ENCODE data around the gene NSD1.

Gene NSD1

GRCh38 chr5:177329883-177330282 lies 196.3 kb downstream of the NSD1 start:
- no peak for TF ChIP-seq CTCF (IDR thresholded peaks at IDR 0.05; ENCODE audit: low read depth, low read length)
- no peak overlapping the region for H3K4me3 ChIP-seq (replicated peaks in 1 of 2; ENCODE audit: low read depth in 2 of 2, low read length in 2 of 2)
- no peak for DNase-seq (ENCODE audit: low read depth in 2 of 2)

GRCh38 chr5:177330991-177331842 lies 197.6 kb downstream of the NSD1 start:
- no peak for DNase-seq (ENCODE audit: low read depth in 2 of 2)
- no peak for TF ChIP-seq CTCF (IDR thresholded peaks at IDR 0.05; ENCODE audit: low read depth, low read length)
- no peak overlapping the region for H3K4me3 ChIP-seq (replicated peaks in 1 of 2; ENCODE audit: low read depth in 2 of 2, low read length in 2 of 2)

GRCh38 chr5:177332031-177332895 lies 198.7 kb downstream of the NSD1 start:
- no peak for DNase-seq (ENCODE audit: low read depth in 2 of 2)
- TF ChIP-seq CTCF (IDR thresholded peaks at IDR 0.05; ENCODE audit: low read depth, low read length): no peak
- no peak overlapping the region for H3K4me3 ChIP-seq (replicated peaks in 1 of 2; ENCODE audit: low read depth in 2 of 2, low read length in 2 of 2)

- TF ChIP-seq CTCF (IDR thresholded peaks at IDR 0.05; ENCODE audit: low read depth, low read length): no peak
- DNase-seq (ENCODE audit: low read depth in 2 of 2): no peak
- no peak overlapping the region for H3K4me3 ChIP-seq (replicated peaks in 1 of 2; ENCODE audit: low read depth in 2 of 2, low read length in 2 of 2)
These were observed 199.3 kb downstream of the NSD1 start for GRCh38 chr5:177332896-177333260.

- no peak overlapping the region for H3K4me3 ChIP-seq (replicated peaks in 1 of 2; ENCODE audit: low read depth in 2 of 2, low read length in 2 of 2)
- TF ChIP-seq CTCF (IDR thresholded peaks at IDR 0.05; ENCODE audit: low read depth, low read length): no peak
- DNase-seq (ENCODE audit: low read depth in 2 of 2): no peak
These were observed 200.0 kb downstream of the NSD1 start for GRCh38 chr5:177333420-177334154.

- TF ChIP-seq CTCF (IDR thresholded peaks at IDR 0.05; ENCODE audit: low read depth, low read length): no peak
- DNase-seq (ENCODE audit: low read depth in 2 of 2): no peak
These were observed 200.6 kb downstream of the NSD1 start for GRCh38 chr5:177334155-177334551.

More at GRCh38 chr5:177334155-177334551, 200.6 kb downstream of the NSD1 start:
- H3K4me3 ChIP-seq (replicated peaks in 1 of 2; ENCODE audit: low read depth in 2 of 2, low read length in 2 of 2): no peak overlapping the region
